Measurements from ENCODE around the gene ARHGAP22. TPM values are rescaled to one million over a fixed set of nuclear protein-coding genes. Genes with fewer than 3 reads are reported as not detected.

Gene ARHGAP22
- total and polyA plus RNA-seq, 2 experiments from 2014 or later, result 41.9 to 44.4 TPM

DNA sequence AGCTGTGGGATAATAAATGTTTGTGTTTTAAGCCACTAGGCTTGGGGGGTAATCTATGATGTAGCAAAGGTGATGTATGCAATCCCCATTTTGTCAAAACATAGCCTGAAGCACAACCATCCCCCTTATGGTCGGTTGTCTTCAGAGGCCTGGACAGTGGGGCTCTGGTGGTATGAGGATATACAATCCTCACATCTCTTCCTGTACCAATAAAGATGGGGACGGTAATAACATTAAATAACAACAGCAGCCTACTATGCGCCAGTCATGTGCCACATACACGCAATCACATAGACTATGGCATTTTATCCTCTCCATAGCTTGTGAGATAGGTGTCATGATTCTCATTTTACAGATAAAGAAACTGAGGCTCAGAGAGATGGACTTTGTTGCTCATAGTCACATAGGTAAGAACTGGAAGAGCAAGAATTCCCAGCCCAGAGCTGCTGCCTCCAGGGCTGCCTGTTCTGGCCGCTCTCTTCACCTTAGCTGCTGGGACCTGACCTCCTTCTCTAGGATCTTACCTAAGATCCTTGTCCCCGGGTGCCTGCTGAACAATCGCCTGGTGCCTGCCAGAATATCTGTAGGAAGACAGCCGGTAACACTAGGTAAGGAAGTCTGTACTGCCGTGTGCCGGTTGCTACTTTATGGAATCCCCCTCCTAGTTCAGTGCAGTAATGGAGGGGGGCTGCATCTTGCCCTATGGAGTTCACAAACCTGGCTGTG lies 108.6 kb downstream of the ARHGAP22 start:
- 88% methylated on average over 10 of the region's 10 CpGs for WGBS, 2 experiments (ENCODE audit: low coverage in 1 of 2, low lambda C conversion rate in 2 of 2, missing lambda C conversion rate in 2 of 2)
- H3K9me3 ChIP-seq (ENCODE audit: low read depth), result no peaks in the 10 kb centered on the region
- no peak overlapping the region for H2AFZ ChIP-seq
- H3F3A ChIP-seq (ENCODE audit: insufficient read depth), result peaks cover 8% of the 10 kb centered on the region
- no peak for TF ChIP-seq EZH2 (IDR thresholded peaks at IDR 0.05; ENCODE audit: insufficient read depth, poor library complexity, severe bottlenecking)
- TF ChIP-seq EZH2phosphoT487 (IDR thresholded peaks at IDR 0.05; ENCODE audit: insufficient read depth, low read depth), result no peak
- in situ Hi-C loops (cut with MboI), result no loop called here
- H3K4me2 ChIP-seq (ENCODE audit: unreplicated experiment), result no peak overlapping the region
- H3K27me3 ChIP-seq (replicated peaks; ENCODE audit: insufficient read depth), result no peaks in the 10 kb centered on the region
- DNase-seq, result no peak
- H3K9ac ChIP-seq, result no peak overlapping the region
- no peaks in the 10 kb centered on the region for H3K9me2 ChIP-seq (ENCODE audit: insufficient read depth)
- no peak overlapping the region for H3K27ac ChIP-seq
- no peak overlapping the region for H3K4me3 ChIP-seq
- no peaks in the 10 kb centered on the region for H4K20me1 ChIP-seq (ENCODE audit: insufficient read depth)
- H3K4me1 ChIP-seq (ENCODE audit: insufficient read depth), result peaks cover 13% of the 10 kb centered on the region
- H3K79me2 ChIP-seq (ENCODE audit: insufficient read depth), result peaks cover 98% of the 10 kb centered on the region
- peaks cover 3% of the 10 kb centered on the region; the same call in 1 of the 2 replicates for H3K36me3 ChIP-seq (ENCODE audit: low read depth)

- 83 to 88% methylated on average over 11 of the region's 11 CpGs for WGBS, 2 experiments (ENCODE audit: low coverage in 1 of 2, low lambda C conversion rate in 2 of 2, missing lambda C conversion rate in 2 of 2)
- Histone ChIP-seq H3K4me3 (no peak overlapping the region), H3K9me3 (ENCODE audit: low read depth) (no peaks in the 10 kb centered on the region), H3K4me2 (ENCODE audit: unreplicated experiment) (no peak overlapping the region), H3K27me3 (replicated peaks; ENCODE audit: insufficient read depth) (no peaks in the 10 kb centered on the region), H3K36me3 (ENCODE audit: low read depth) (no peaks in the 10 kb centered on the region), H3K79me2 (ENCODE audit: insufficient read depth) (peaks cover 97% of the 10 kb centered on the region), H3K27ac (no peak overlapping the region), H3K9me2 (ENCODE audit: insufficient read depth) (no peaks in the 10 kb centered on the region), H4K20me1 (ENCODE audit: insufficient read depth) (no peaks in the 10 kb centered on the region), H3F3A (ENCODE audit: insufficient read depth) (peaks cover 4% of the 10 kb centered on the region; the same call in 1 of the 2 replicates), H3K9ac (no peak overlapping the region), H3K4me1 (ENCODE audit: insufficient read depth) (peaks cover 13% of the 10 kb centered on the region), H2AFZ (no peak overlapping the region)
- no peak for TF ChIP-seq EZH2phosphoT487 (IDR thresholded peaks at IDR 0.05; ENCODE audit: insufficient read depth, low read depth)
- TF ChIP-seq EZH2 (IDR thresholded peaks at IDR 0.05; ENCODE audit: insufficient read depth, poor library complexity, severe bottlenecking), result no peak
- in situ Hi-C loops (cut with MboI), result no loop called here
- DNase-seq, result no peak
Measured at GRCh38 chr10:48495282-48496045, 109.4 kb downstream of the ARHGAP22 start.

GRCh38 chr10:48494611-48495010 lies 110.3 kb downstream of the ARHGAP22 start:
- 65 to 72% methylated on average over 5 of the region's 5 CpGs for WGBS, 2 experiments (ENCODE audit: low coverage in 1 of 2, low lambda C conversion rate in 2 of 2, missing lambda C conversion rate in 2 of 2)
- Histone ChIP-seq H3K36me3 (ENCODE audit: low read depth) (no peaks in the 10 kb centered on the region), H2AFZ (no peak overlapping the region), H4K20me1 (ENCODE audit: insufficient read depth) (no peaks in the 10 kb centered on the region), H3K9me3 (ENCODE audit: low read depth) (no peaks in the 10 kb centered on the region), H3K27me3 (replicated peaks; ENCODE audit: insufficient read depth) (no peaks in the 10 kb centered on the region), H3K4me3 (no peak overlapping the region), H3K9ac (no peak overlapping the region), H3K4me2 (ENCODE audit: unreplicated experiment) (no peak overlapping the region), H3K27ac (no peak overlapping the region), H3K79me2 (ENCODE audit: insufficient read depth) (peaks cover 97% of the 10 kb centered on the region), H3K9me2 (ENCODE audit: insufficient read depth) (no peaks in the 10 kb centered on the region), H3K4me1 (ENCODE audit: insufficient read depth) (peaks cover 13% of the 10 kb centered on the region), H3F3A (ENCODE audit: insufficient read depth) (0 out of 2 replicates have a peak, but pooled peaks cover 4% of the 10 kb centered on the region)
- no peak for TF ChIP-seq EZH2 (IDR thresholded peaks at IDR 0.05; ENCODE audit: insufficient read depth, poor library complexity, severe bottlenecking)
- no peak for TF ChIP-seq EZH2phosphoT487 (IDR thresholded peaks at IDR 0.05; ENCODE audit: insufficient read depth, low read depth)
- DNase-seq, result no peak
- in situ Hi-C loops (cut with MboI), result no loop called here

DNA sequence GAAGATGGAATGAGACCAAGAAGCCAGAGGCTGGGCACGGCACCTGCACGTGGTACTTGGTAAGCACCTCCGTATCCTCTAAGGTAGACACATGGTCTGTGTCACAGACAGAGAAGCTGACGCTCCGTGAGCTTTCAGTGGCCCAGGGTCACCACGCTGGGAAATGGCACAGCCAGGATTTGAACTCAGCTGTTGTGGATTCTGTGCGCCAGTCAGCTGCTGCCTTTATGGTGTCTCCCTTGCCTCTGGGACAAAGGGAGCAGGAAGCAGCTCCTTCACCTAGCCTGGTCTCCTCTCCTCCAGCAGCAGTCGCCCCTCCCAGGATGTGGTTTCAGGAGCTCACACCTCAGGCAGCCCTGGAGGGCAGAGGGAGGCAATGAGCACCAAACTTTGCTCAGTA lies 110.8 kb downstream of the ARHGAP22 start:
- DNase-seq, result no peak
- in situ Hi-C loops (cut with MboI), result no loop called here
- peaks cover 13% of the 10 kb centered on the region for H3K4me1 ChIP-seq (ENCODE audit: insufficient read depth)

More for the DNA sequence above, 110.8 kb downstream of the ARHGAP22 start:
- H3F3A ChIP-seq (ENCODE audit: insufficient read depth), result no peaks in the 10 kb centered on the region
- no peaks in the 10 kb centered on the region for H4K20me1 ChIP-seq (ENCODE audit: insufficient read depth)
- 86 to 87% methylated on average over 8 of the region's 8 CpGs for WGBS, 2 experiments (ENCODE audit: low coverage in 1 of 2, low lambda C conversion rate in 2 of 2, missing lambda C conversion rate in 2 of 2)
- no peaks in the 10 kb centered on the region for H3K36me3 ChIP-seq (ENCODE audit: low read depth)
- H3K9ac ChIP-seq, result no peak overlapping the region
- H3K4me3 ChIP-seq, result no peak overlapping the region
- no peaks in the 10 kb centered on the region for H3K9me3 ChIP-seq (ENCODE audit: low read depth)
- no peaks in the 10 kb centered on the region for H3K27me3 ChIP-seq (replicated peaks; ENCODE audit: insufficient read depth)
- no peak overlapping the region for H3K27ac ChIP-seq
- no peaks in the 10 kb centered on the region for H3K9me2 ChIP-seq (ENCODE audit: insufficient read depth)
- no peak for TF ChIP-seq EZH2 (IDR thresholded peaks at IDR 0.05; ENCODE audit: insufficient read depth, poor library complexity, severe bottlenecking)
- TF ChIP-seq EZH2phosphoT487 (IDR thresholded peaks at IDR 0.05; ENCODE audit: insufficient read depth, low read depth), result no peak
- no peak overlapping the region for H2AFZ ChIP-seq
- no peak overlapping the region for H3K4me2 ChIP-seq (ENCODE audit: unreplicated experiment)
- peaks cover 97% of the 10 kb centered on the region for H3K79me2 ChIP-seq (ENCODE audit: insufficient read depth)
